Right atrium auricular region (tissue), 2 donors: Measurements from ENCODE around the gene ANK2. TPM values are rescaled to one million over a fixed set of nuclear protein-coding genes. Genes with fewer than 3 reads are reported as not detected.

Experiments
- DNase-seq: peaks from one replicate; pipeline ENCODE4 v3.0.0-alpha.2; 2019; ENCODE audit warnings: low spot score
- H3K27ac ChIP-seq, 2 donors: fragments of 200-600 bp; sonication (generic); 1 replicate in 1 of 2; 2 replicates in 1 of 2; pipeline ENCODE4 v1.5.1; 2016 to 2019
- H3K27me3 ChIP-seq, 2 donors: fragments of 200-600 bp; sonication (generic); one replicate each; pipeline versions ENCODE4 v1.5.1 to v1.6.0; 2017 to 2019
- H3K36me3 ChIP-seq: fragments of 200-600 bp; sonication (generic); one replicate; pipeline ENCODE4 v1.5.1; 2016
- H3K4me1 ChIP-seq, 2 donors: fragments of 200-600 bp; sonication (generic); one replicate each; pipeline versions ENCODE4 v1.5.1 to v1.6.0; 2017 to 2019
- H3K4me3 ChIP-seq, 2 donors: fragments of 200-600 bp; sonication (generic); 1 replicate in 1 of 2; 2 replicates in 1 of 2; pipeline ENCODE4 v1.5.1; 2017 to 2019; ENCODE audit warnings: mild to moderate bottlenecking in 1 of 2, moderate library complexity in 1 of 2
- H3K9me3 ChIP-seq, 2 donors: fragments of 200-600 bp; sonication (generic); one replicate each; pipeline ENCODE4 v1.5.1; 2019
- CTCF ChIP-seq, 2 donors: fragments of 200-600 bp; sonication (generic); IDR thresholded peaks; one replicate each; pipeline ENCODE4 v1.5.1; 2019; ENCODE audit warnings: antibody characterized with exemption in 2 of 2
- microRNA counts, 2 donors: library from miRNA; unstranded; fragments of <30 nt; microRNA quantifications; one replicate each; lab custom pipeline; 2016 to 2017
- microRNA-seq, 2 donors: library from miRNA; unstranded; fragments of <30 nt; microRNA quantifications; one replicate each; pipeline ENCODE4, GENCODE V29; 2016 to 2017; ENCODE audit warnings: borderline number of aligned reads in 2 of 2, borderline replicate concordance in 1 of 2
- total RNA-seq, 2 donors: library from RNA; depleted of rRNA; stranded (reverse); fragments of >200 nt; gene quantifications; one replicate each; pipeline ENCODE4 v1.1.0, GENCODE V29; 2016

Gene ANK2
- total RNA-seq, 2 donors from 2014 or later = 169 to 332 TPM

GRCh38 chr4:113419631-113420030, 370.2 kb downstream of the ANK2 start:
- Histone ChIP-seq H3K36me3 (no peaks in the 10 kb centered on the region), H3K4me3 (no peak overlapping the region)

GRCh38 chr4:113420938-113421337, 371.5 kb downstream of the ANK2 start:
- Histone ChIP-seq H3K27me3 (no peaks in the 10 kb centered on the region), H3K4me3 (no peak overlapping the region), H3K4me1 (no peaks in the 10 kb centered on the region), H3K9me3 (peaks cover 0 to 19% of the 10 kb centered on the region in 2 donors), H3K27ac (no peak overlapping the region), H3K36me3 (no peaks in the 10 kb centered on the region)
- DNase-seq = no peak
- no peak for TF ChIP-seq CTCF (IDR thresholded peaks at IDR 0.05)

More at GRCh38 chr4:113419631-113420030, 370.2 kb downstream of the ANK2 start:
- no peak for TF ChIP-seq CTCF (IDR thresholded peaks at IDR 0.05)
- H3K4me1 ChIP-seq = no peaks in the 10 kb centered on the region
- no peaks in the 10 kb centered on the region for H3K27me3 ChIP-seq
- no peak overlapping the region for H3K27ac ChIP-seq
- H3K9me3 ChIP-seq = peaks cover 0 to 19% of the 10 kb centered on the region in 2 donors
- no peak for DNase-seq

- Histone ChIP-seq H3K4me1 (no peaks in the 10 kb centered on the region), H3K4me3 (no peak overlapping the region), H3K9me3 (peaks cover 0 to 19% of the 10 kb centered on the region in 2 donors), H3K36me3 (no peaks in the 10 kb centered on the region), H3K27me3 (no peaks in the 10 kb centered on the region), H3K27ac (no peak overlapping the region)
- no peak for TF ChIP-seq CTCF (IDR thresholded peaks at IDR 0.05)
- DNase-seq = no peak
Observed at GRCh38 chr4:113423631-113424030, 374.2 kb downstream of the ANK2 start.

- no peaks in the 10 kb centered on the region for H3K27me3 ChIP-seq
- no peaks in the 10 kb centered on the region for H3K9me3 ChIP-seq
- no peak overlapping the region for H3K4me3 ChIP-seq
- H3K27ac ChIP-seq = peak overlapping the region in 1 of 2 donors; percentile 9
- TF ChIP-seq CTCF (IDR thresholded peaks at IDR 0.05) = no peak
- H3K36me3 ChIP-seq = no peaks in the 10 kb centered on the region
- peaks cover 0 to 18% of the 10 kb centered on the region in 2 donors for H3K4me1 ChIP-seq
- no peak for DNase-seq
Observed at GRCh38 chr4:113433116-113433515, 383.7 kb downstream of the ANK2 start.

MicroRNAs encoded within 50 kb of the gene (microRNA counts, 767-probe panel; counts per million panel counts)
- 0 to 1,139 counts per million in 2 donors for microRNA hsa-miR-1243 (lab: Ali Mortazavi, UCI)

Small RNA genes lying within 50 kb of the gene (microRNA-seq; reads per million reads assigned to microRNA genes)
- 1.4 to 4.9 reads per million in 2 donors for gene MIR1243
- 0 reads per million in 2 donors for gene MIR8082
